Rectal smooth muscle tissue (tissue), 1 donor: ENCODE data around the gene LRRK2.
"Not testable (repeated sequence)": the region's sequence is repeated elsewhere in the genome, so short reads cannot be mapped to it uniquely, and the experiment has no call there.

Experiments used
- H3K27ac ChIP-seq: one replicate; pipeline ENCODE4 v1.7.0; 2013; ENCODE audit warnings: low read depth, low read length, inconsistent platforms
- H3K27me3 ChIP-seq: one replicate; pipeline ENCODE4 v1.7.0; 2013; ENCODE audit warnings: low read length; ENCODE audit not compliant: control insufficient read depth, insufficient read depth
- H3K36me3 ChIP-seq: one replicate; pipeline ENCODE4 v1.7.0; 2013; ENCODE audit warnings: low read length; ENCODE audit not compliant: control insufficient read depth, insufficient read depth
- H3K4me1 ChIP-seq: one replicate; pipeline ENCODE4 v1.7.0; 2013; ENCODE audit warnings: low read length; ENCODE audit not compliant: control insufficient read depth, insufficient read depth
- H3K4me3 ChIP-seq: one replicate; pipeline ENCODE4 v1.7.0; 2013; ENCODE audit warnings: low read length
- H3K9ac ChIP-seq: one replicate; pipeline ENCODE4 v1.7.0; 2013; ENCODE audit warnings: low read length

The LRRK2 gene

DNA sequence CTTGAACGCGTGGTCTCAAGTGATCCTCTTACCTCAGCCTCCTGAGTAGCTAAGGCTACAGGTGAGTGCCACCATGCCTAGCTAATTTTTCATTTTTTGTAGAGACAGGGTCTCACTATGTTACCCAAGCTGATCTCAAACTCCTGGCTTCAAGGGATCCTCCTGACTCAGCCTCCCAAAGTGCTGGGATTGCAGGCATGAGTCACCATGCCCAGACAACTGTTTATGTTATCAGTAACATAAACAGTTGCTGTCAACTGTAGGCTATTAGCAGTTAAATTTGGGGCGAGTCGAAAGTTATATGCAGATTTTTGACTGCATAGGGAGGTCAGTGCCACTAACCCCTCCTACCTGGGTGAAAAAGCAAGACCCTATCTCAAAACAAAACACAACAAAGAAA lies 26.2 kb upstream of the LRRK2 start:
- Histone ChIP-seq H3K4me1 (no peaks in the 10 kb centered on the region), H3K4me3 (no peak overlapping the region), H3K27me3 (no peaks in the 10 kb centered on the region), H3K9ac (no peak overlapping the region), H3K27ac (no peak overlapping the region), H3K36me3 (no peaks in the 10 kb centered on the region)

DNA sequence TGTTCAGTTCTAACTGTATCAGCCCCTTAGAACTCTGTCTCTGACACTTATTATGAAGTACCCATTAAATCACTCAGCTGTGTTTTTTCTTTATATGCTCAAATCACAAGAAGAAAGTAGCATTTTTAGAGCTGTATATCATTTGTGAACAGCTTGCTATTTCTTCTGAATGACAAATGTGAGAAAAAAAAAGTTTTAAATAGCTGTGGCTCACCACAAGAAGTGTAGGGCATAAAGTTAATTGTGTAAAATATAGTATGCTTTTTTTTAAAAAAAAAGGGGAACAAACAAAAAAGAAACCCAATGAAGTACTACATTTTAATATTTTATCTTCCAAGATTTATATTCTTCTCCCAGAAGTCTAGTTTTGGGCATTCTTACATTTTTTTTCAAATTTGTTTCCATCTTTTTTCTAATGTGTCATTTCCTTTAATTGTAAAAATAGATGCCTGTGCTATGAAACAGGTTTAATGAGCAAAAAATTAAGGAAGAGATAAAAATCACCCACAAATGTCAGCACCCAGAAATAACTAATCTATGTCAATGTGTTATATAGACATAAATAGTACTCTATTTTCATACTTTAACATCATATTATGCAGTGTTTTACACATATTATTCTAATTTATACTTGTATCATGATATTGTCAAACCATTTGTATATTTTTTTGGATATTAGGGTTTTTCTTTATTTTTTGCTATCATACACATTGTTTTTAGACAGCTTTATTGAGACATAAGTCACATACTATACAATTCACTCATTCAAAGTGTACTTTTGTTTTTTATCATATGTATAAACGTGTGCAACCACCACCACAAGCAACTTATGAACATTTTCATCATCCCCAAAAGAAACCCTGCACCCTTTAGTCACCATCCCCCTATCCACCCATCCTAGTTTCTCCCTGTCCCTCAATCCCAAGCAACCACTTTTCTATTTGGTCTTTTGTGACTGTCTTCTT lies 22.4 kb upstream of the LRRK2 start:
- H3K27ac ChIP-seq = no peak overlapping the region
- H3K36me3 ChIP-seq = no peaks in the 10 kb centered on the region
- H3K4me3 ChIP-seq = no peak overlapping the region
- no peak overlapping the region for H3K9ac ChIP-seq
- no peaks in the 10 kb centered on the region for H3K4me1 ChIP-seq
- no peaks in the 10 kb centered on the region for H3K27me3 ChIP-seq

DNA sequence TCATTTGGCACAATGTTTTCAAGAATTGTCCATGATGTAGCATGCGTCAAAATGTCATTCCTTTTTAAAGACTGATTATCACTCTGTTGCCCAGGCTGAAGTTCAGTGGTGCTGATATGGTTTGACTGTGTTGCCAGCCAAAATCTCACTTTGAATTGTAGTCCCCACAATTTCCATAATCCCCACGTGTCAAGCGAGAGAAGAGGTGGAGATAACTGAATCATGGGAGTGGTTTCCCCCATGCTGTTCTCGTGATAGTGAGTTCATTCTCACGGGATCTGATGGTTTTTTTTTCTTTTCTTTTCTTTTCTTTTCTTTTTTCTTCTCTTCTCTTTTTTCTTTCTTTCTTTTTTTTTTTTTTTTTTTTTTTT lies 21.8 kb upstream of the LRRK2 start:
- no peak overlapping the region for H3K9ac ChIP-seq
- H3K36me3 ChIP-seq = no peaks in the 10 kb centered on the region
- H3K4me1 ChIP-seq = no peaks in the 10 kb centered on the region
- H3K27me3 ChIP-seq = no peaks in the 10 kb centered on the region
- H3K27ac ChIP-seq = no peak overlapping the region
- H3K4me3 ChIP-seq = no peak overlapping the region

DNA sequence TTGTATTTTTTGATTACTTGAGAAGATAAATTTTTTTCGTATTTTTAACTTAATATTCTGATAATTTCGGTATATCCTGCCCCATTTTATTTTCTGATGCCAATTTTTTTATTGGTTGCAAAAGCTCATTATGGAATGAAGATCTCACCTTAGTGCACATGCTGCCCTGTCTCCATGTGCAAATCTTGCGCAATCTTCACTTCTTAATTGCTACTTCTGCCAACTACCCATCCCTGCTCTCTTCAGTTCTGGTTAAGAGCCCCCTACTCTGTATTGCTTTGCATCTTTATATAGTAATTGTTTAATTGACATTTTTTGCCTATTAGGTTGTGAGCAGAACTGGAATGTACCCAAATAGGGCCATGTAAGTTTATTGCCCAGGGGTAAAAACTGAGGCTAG lies 20.5 kb upstream of the LRRK2 start:
- Histone ChIP-seq H3K27me3 (no peaks in the 10 kb centered on the region), H3K9ac (no peak overlapping the region), H3K36me3 (no peaks in the 10 kb centered on the region), H3K27ac (no peak overlapping the region), H3K4me3 (no peak overlapping the region), H3K4me1 (no peaks in the 10 kb centered on the region)

DNA sequence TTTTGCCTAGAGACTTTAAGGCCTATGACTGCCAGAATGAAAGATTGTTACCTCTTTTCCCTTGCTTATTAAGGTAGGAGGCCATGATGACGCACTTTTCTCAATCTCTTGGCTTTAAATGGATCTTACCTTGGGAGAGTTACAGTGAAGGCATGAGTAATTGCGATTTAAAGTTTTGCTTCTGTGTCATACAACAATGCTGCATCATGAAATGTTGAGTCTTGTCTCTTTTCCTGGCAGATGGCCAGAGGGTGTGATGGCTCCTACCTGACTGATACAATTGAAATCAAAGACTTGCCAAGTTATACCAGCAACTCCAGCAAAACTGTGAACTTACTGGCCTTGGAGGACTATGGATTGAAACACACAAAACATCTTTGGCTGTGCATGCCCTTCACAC lies 17.2 kb upstream of the LRRK2 start:
- no peaks in the 10 kb centered on the region for H3K4me1 ChIP-seq
- no peak overlapping the region for H3K9ac ChIP-seq
- no peaks in the 10 kb centered on the region for H3K27me3 ChIP-seq
- no peaks in the 10 kb centered on the region for H3K36me3 ChIP-seq
- H3K27ac ChIP-seq = no peak overlapping the region
- no peak overlapping the region for H3K4me3 ChIP-seq

DNA sequence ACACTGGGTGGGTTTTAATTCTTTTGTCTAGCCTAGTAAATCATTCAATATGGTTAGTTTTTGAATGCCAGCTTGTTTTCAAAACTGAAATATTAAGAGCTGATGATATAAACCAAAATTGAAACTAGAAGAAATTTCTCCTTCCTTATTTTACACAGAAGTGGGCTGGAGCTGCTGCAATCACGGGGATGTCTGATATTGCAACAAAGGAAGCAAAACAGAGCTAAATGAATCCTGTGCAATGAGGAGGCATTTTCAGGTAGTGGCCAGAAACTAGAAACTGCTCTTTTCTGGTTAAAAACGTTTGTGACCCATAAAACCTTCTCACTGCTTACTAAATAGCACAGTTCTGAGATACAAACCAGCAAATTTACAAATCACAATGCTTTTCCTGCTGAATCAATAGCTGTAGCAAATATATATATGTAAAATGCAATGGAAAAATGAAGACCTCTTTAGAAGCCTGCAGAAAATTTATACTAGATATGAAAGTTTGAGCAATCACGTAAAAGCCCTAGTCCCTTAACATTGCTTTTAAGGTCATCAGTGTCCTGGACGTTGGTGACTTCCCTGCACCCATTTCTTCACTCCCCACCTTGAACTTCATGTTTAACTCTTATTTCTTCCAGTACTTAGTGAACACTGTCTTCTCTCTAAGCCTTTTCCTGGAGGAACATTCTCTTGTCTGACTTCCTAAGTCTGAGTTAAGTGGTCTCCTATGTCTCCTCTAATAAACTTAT lies 15.9 kb upstream of the LRRK2 start:
- H3K36me3 ChIP-seq = no peaks in the 10 kb centered on the region
- H3K27ac ChIP-seq = no peak overlapping the region
- H3K4me1 ChIP-seq = no peaks in the 10 kb centered on the region
- H3K9ac ChIP-seq = no peak overlapping the region
- no peak overlapping the region for H3K4me3 ChIP-seq
- H3K27me3 ChIP-seq = no peaks in the 10 kb centered on the region

DNA sequence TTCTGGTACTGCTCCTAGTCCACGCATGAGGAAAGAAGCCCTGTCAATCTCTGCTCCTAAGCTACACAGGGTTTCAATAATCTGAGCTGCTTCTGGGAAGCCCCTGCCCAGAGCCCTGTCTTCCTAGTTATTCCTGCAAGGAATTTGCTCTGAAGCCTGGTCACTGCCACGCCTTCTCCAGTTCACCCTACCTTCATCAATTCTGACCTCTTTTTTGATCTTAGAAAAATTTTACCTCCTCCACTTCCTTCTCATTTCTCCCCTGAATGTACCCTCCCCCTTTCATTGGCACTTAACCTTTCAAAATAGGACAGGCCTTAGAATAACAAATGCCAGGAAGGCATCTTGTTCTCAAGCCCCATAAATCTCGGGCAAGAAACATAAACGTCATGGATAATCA lies 14.9 kb upstream of the LRRK2 start:
- Histone ChIP-seq H3K27me3 (no peaks in the 10 kb centered on the region), H3K9ac (no peak overlapping the region), H3K27ac (no peak overlapping the region), H3K4me1 (no peaks in the 10 kb centered on the region), H3K4me3 (no peak overlapping the region), H3K36me3 (no peaks in the 10 kb centered on the region)

DNA sequence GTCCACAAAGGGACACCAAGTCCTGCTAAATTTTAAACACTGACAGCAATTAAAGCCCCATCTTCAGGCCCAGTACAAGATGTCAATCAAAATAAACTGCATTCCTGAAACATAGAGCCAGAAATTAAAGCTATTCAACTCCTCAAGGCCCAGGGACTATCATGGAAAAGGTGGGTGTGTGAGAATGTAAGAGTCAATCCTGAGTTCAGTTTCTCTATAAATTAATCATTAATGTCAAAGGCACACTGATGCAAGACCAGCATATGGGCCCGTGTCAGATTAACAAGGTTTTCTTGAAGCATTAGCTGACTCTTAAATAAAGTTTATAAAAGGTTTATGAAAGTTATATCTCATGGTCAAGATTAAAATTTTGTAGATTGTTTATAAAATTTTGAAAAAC lies 13.6 kb upstream of the LRRK2 start:
- H3K4me1 ChIP-seq, H3K36me3 ChIP-seq, H3K9ac ChIP-seq, H3K27ac ChIP-seq, H3K4me3 ChIP-seq, H3K27me3 ChIP-seq: not testable (repeated sequence)

DNA sequence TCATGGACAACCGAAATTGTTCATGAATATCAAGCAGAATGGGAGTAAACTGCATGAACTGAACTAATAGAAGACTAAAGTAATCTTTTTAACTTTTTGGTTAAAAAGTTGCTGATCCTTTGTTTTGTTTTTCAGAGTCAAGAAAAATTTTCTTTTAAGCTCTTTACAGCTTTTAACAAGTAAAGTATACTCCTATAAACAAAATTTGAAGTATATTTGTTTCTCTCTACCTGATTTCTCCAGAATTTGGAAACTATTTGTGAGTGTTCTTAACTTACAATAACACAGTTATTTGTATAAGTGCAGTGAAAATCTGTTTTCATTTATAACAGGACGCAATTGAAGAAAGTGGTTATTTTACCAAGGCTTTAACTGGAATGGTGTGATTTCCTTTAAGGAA lies 12.2 kb upstream of the LRRK2 start:
- H3K4me1 ChIP-seq = no peaks in the 10 kb centered on the region
- no peak overlapping the region for H3K9ac ChIP-seq
- no peaks in the 10 kb centered on the region for H3K36me3 ChIP-seq
- no peak overlapping the region for H3K27ac ChIP-seq
- H3K4me3 ChIP-seq = no peak overlapping the region
- H3K27me3 ChIP-seq = no peaks in the 10 kb centered on the region

DNA sequence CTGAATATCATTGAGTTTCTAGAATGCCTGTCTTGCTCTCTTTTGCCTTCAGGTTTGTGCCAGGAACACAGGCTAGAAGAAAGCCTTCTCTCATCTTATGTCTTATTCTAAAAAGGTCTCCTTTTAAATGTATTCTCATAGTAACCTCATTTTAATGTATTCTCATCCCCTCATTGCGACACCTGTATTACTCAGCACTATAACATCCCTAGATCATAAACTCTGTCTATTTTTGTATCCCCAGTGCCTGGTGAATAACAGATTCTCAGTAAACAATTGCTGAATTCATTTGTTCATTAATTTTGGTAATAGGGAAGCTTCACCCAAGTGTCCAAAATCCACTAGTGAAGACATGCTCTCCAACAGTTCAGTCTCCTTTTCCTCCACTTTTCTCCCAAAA lies 8.8 kb upstream of the LRRK2 start:
- no peaks in the 10 kb centered on the region for H3K27me3 ChIP-seq
- no peak overlapping the region for H3K9ac ChIP-seq
- H3K36me3 ChIP-seq = no peaks in the 10 kb centered on the region
- no peak overlapping the region for H3K27ac ChIP-seq
- H3K4me1 ChIP-seq = no peaks in the 10 kb centered on the region
- H3K4me3 ChIP-seq = no peak overlapping the region

DNA sequence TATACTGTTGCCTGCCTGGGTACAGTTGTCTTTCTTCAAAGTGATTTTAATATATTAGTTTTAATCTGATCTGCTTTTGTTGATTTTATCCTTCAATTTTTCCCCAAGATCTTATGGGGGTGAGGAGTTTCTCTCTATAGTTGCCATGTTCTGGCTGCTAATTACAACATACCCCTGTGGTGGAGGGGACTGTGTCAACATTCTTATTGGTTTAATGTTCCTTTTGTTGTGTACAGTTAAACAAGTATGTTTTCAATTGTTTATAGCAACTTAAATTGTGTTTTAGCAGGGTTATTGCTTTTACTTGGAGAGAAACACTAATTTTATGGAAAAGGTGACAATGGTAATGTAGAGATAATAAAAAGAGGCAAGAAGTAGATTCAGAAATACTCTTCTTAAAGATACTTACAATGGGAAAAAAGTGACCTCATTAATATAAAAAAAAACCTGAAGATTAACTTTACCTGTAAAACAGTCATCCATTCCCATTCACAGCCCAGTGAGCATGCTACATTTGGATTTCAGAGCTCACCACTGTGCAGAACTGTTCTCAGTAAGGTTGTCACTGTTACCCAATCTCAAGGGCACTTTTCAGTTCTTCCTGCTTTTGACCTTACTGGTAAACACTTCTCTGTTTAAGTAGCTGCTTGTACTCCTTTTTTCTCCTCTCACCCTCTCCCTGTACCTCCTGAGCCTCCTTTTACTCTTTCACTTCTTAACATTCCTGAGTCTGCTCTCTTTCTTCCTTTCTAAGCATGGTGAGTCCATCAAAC lies 8.1 kb upstream of the LRRK2 start:
- Histone ChIP-seq H3K4me1 (no peaks in the 10 kb centered on the region), H3K9ac (no peak overlapping the region), H3K27me3 (no peaks in the 10 kb centered on the region), H3K4me3 (no peak overlapping the region), H3K36me3 (no peaks in the 10 kb centered on the region), H3K27ac (no peak overlapping the region)

DNA sequence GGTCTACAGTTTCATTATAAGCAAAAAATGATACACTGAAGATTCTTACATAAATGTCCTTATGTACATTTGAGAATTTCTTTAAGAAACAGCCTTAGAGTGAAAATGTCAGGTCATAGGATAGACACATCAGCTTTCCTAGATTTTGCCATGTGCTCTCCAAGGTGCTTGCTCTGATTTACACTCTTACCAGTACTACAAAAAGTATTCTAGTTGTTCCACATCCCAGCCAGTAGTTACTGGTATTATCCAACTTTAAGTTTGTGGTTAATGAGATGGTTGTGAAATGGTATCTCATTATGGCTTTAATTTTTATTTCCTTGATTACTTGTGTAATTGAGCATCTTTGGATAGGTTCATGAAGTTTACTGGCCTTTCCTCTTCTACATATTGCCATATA lies 5.0 kb upstream of the LRRK2 start:
- H3K27me3 ChIP-seq = no peaks in the 10 kb centered on the region
- H3K9ac ChIP-seq = no peak overlapping the region
- H3K36me3 ChIP-seq = no peaks in the 10 kb centered on the region
- no peak overlapping the region for H3K27ac ChIP-seq
- no peak overlapping the region for H3K4me3 ChIP-seq
- no peaks in the 10 kb centered on the region for H3K4me1 ChIP-seq
